Measurements from ENCODE around the gene KCNH5. TPM values are rescaled to one million over a fixed set of nuclear protein-coding genes. Genes with fewer than 3 reads are reported as not detected.
"Not testable (repeated sequence)": the region's sequence is repeated elsewhere in the genome, so short reads cannot be mapped to it uniquely, and the experiment has no call there.

The KCNH5 gene
- polyA plus RNA-seq, 4 donors: 0.01 to 0.03 TPM; not detected in 2

GRCh38 chr14:62894736-62895135, 150.5 kb downstream of the KCNH5 start:
- Histone ChIP-seq H3K27ac (ENCODE audit: low read depth in 1 of 3, low read length in 2 of 3) (no peak overlapping the region), H3K4me3 (ENCODE audit: low read depth in 1 of 3, low read length in 3 of 3) (no peak overlapping the region), H3K4me1 (ENCODE audit: control insufficient read depth in 3 of 3, insufficient read depth in 2 of 3, low read depth in 1 of 3, low read length in 2 of 3) (no peaks in the 10 kb centered on the region), H3K36me3 (ENCODE audit: control insufficient read depth in 3 of 3, insufficient read depth in 2 of 3, low read depth in 1 of 3, low read length in 3 of 3) (no peaks in the 10 kb centered on the region), H3K27me3 (ENCODE audit: control insufficient read depth in 3 of 3, insufficient read depth in 3 of 3, low read length in 3 of 3) (no peaks in the 10 kb centered on the region), H3K9me3 (ENCODE audit: control insufficient read depth in 2 of 2, insufficient read depth in 1 of 2, low read depth in 1 of 2, low read length in 1 of 2) (no peaks in the 10 kb centered on the region)
- DNase-seq: no peak
- 50 to 77% (median 61%) methylated on average over 1 of the region's 1 CpG for WGBS, 3 donors
- FAIRE-seq: no peak

GRCh38 chr14:62889364-62889763, 155.9 kb downstream of the KCNH5 start:
- FAIRE-seq (no peak), DNase-seq (no peak)
- no peaks in the 10 kb centered on the region for H3K9me3 ChIP-seq (ENCODE audit: control insufficient read depth in 2 of 2, insufficient read depth in 1 of 2, low read depth in 1 of 2, low read length in 1 of 2)
- no peak overlapping the region for H3K4me3 ChIP-seq (ENCODE audit: low read depth in 1 of 3, low read length in 3 of 3)
- no peaks in the 10 kb centered on the region for H3K36me3 ChIP-seq (ENCODE audit: control insufficient read depth in 3 of 3, insufficient read depth in 2 of 3, low read depth in 1 of 3, low read length in 3 of 3)
- H3K27ac ChIP-seq (ENCODE audit: low read depth in 1 of 3, low read length in 2 of 3): no peak overlapping the region
- H3K27me3 ChIP-seq (ENCODE audit: control insufficient read depth in 3 of 3, insufficient read depth in 3 of 3, low read length in 3 of 3): no peaks in the 10 kb centered on the region
- 63 to 91% (median 74%) methylated on average over 4 of the region's 4 CpGs for WGBS, 3 donors
- H3K4me1 ChIP-seq (ENCODE audit: control insufficient read depth in 3 of 3, insufficient read depth in 2 of 3, low read depth in 1 of 3, low read length in 2 of 3): no peaks in the 10 kb centered on the region

- Histone ChIP-seq H3K27me3 (ENCODE audit: control insufficient read depth in 3 of 3, insufficient read depth in 3 of 3, low read length in 3 of 3) (no peaks in the 10 kb centered on the region), H3K36me3 (ENCODE audit: control insufficient read depth in 3 of 3, insufficient read depth in 2 of 3, low read depth in 1 of 3, low read length in 3 of 3) (no peaks in the 10 kb centered on the region), H3K9me3 (ENCODE audit: control insufficient read depth in 2 of 2, insufficient read depth in 1 of 2, low read depth in 1 of 2, low read length in 1 of 2) (no peaks in the 10 kb centered on the region), H3K27ac (ENCODE audit: low read depth in 1 of 3, low read length in 2 of 3) (no peak overlapping the region), H3K4me1 (ENCODE audit: control insufficient read depth in 3 of 3, insufficient read depth in 2 of 3, low read depth in 1 of 3, low read length in 2 of 3) (no peaks in the 10 kb centered on the region), H3K4me3 (ENCODE audit: low read depth in 1 of 3, low read length in 3 of 3) (no peak overlapping the region)
- 55 to 78% (median 73%) methylated on average over 1 of the region's 1 CpG for WGBS, 3 donors
- no peak for FAIRE-seq
- no peak for DNase-seq
These were observed 158.8 kb downstream of the KCNH5 start for GRCh38 chr14:62886461-62886860.

DNA sequence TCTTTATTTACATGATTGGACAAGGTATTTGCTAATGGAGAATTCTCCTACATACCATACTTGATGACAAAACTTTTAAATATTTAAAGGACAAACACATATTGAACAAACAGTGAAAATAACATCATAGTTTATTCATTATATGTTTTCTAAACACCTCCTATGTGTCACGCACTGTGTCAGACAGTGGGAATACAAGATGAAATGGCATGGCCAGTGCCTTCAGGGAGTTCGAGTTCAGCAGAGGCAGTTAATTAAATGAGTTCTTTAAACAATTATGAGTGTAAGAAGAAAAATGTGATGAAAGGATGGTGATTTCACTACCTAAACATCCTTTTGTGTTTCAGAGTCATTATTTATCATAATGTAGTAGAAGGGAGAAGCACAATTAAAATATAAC, 159.8 kb downstream of the KCNH5 start:
- Histone ChIP-seq H3K9me3 (ENCODE audit: control insufficient read depth in 2 of 2, insufficient read depth in 1 of 2, low read depth in 1 of 2, low read length in 1 of 2) (no peaks in the 10 kb centered on the region), H3K36me3 (ENCODE audit: control insufficient read depth in 3 of 3, insufficient read depth in 2 of 3, low read depth in 1 of 3, low read length in 3 of 3) (no peaks in the 10 kb centered on the region), H3K4me3 (ENCODE audit: low read depth in 1 of 3, low read length in 3 of 3) (no peak overlapping the region), H3K27ac (ENCODE audit: low read depth in 1 of 3, low read length in 2 of 3) (no peak overlapping the region), H3K4me1 (ENCODE audit: control insufficient read depth in 3 of 3, insufficient read depth in 2 of 3, low read depth in 1 of 3, low read length in 2 of 3) (no peaks in the 10 kb centered on the region), H3K27me3 (ENCODE audit: control insufficient read depth in 3 of 3, insufficient read depth in 3 of 3, low read length in 3 of 3) (no peaks in the 10 kb centered on the region)
- DNase-seq: no peak
- 65 to 74% (median 71%) methylated on average over 2 of the region's 2 CpGs for WGBS, 3 donors
- no peak for FAIRE-seq

GRCh38 chr14:62882967-62883366, 162.3 kb downstream of the KCNH5 start:
- Histone ChIP-seq H3K27me3 (ENCODE audit: control insufficient read depth in 3 of 3, insufficient read depth in 3 of 3, low read length in 3 of 3) (no peaks in the 10 kb centered on the region), H3K4me3 (ENCODE audit: low read depth in 1 of 3, low read length in 3 of 3) (no peak overlapping the region), H3K4me1 (ENCODE audit: control insufficient read depth in 3 of 3, insufficient read depth in 2 of 3, low read depth in 1 of 3, low read length in 2 of 3) (no peaks in the 10 kb centered on the region), H3K36me3 (ENCODE audit: control insufficient read depth in 3 of 3, insufficient read depth in 2 of 3, low read depth in 1 of 3, low read length in 3 of 3) (no peaks in the 10 kb centered on the region), H3K27ac (ENCODE audit: low read depth in 1 of 3, low read length in 2 of 3) (no peak overlapping the region), H3K9me3 (ENCODE audit: control insufficient read depth in 2 of 2, insufficient read depth in 1 of 2, low read depth in 1 of 2, low read length in 1 of 2) (no peaks in the 10 kb centered on the region)
- no peak for FAIRE-seq
- 77 to 86% (median 85%) methylated on average over 2 of the region's 2 CpGs for WGBS, 3 donors
- DNase-seq: no peak

- 86 to 93% (median 93%) methylated on average over 1 of the region's 1 CpG for WGBS, 3 donors
- H3K4me1 ChIP-seq (ENCODE audit: control insufficient read depth in 3 of 3, insufficient read depth in 2 of 3, low read depth in 1 of 3, low read length in 2 of 3): no peaks in the 10 kb centered on the region
- no peak for DNase-seq
- no peaks in the 10 kb centered on the region for H3K36me3 ChIP-seq (ENCODE audit: control insufficient read depth in 3 of 3, insufficient read depth in 2 of 3, low read depth in 1 of 3, low read length in 3 of 3)
- no peaks in the 10 kb centered on the region for H3K9me3 ChIP-seq (ENCODE audit: control insufficient read depth in 2 of 2, insufficient read depth in 1 of 2, low read depth in 1 of 2, low read length in 1 of 2)
- H3K27me3 ChIP-seq (ENCODE audit: control insufficient read depth in 3 of 3, insufficient read depth in 3 of 3, low read length in 3 of 3): no peaks in the 10 kb centered on the region
- H3K4me3 ChIP-seq (ENCODE audit: low read depth in 1 of 3, low read length in 3 of 3): no peak overlapping the region
- no peak for FAIRE-seq
- no peak overlapping the region for H3K27ac ChIP-seq (ENCODE audit: low read depth in 1 of 3, low read length in 2 of 3)
These were observed 178.9 kb downstream of the KCNH5 start for GRCh38 chr14:62866376-62866775.

GRCh38 chr14:62864588-62864987, 180.7 kb downstream of the KCNH5 start:
- Histone ChIP-seq H3K4me1 (ENCODE audit: control insufficient read depth in 3 of 3, insufficient read depth in 2 of 3, low read depth in 1 of 3, low read length in 2 of 3) (no peaks in the 10 kb centered on the region), H3K27ac (ENCODE audit: low read depth in 1 of 3, low read length in 2 of 3) (no peak overlapping the region), H3K9me3 (ENCODE audit: control insufficient read depth in 2 of 2, insufficient read depth in 1 of 2, low read depth in 1 of 2, low read length in 1 of 2) (no peaks in the 10 kb centered on the region), H3K27me3 (ENCODE audit: control insufficient read depth in 3 of 3, insufficient read depth in 3 of 3, low read length in 3 of 3) (no peaks in the 10 kb centered on the region), H3K36me3 (ENCODE audit: control insufficient read depth in 3 of 3, insufficient read depth in 2 of 3, low read depth in 1 of 3, low read length in 3 of 3) (no peaks in the 10 kb centered on the region), H3K4me3 (ENCODE audit: low read depth in 1 of 3, low read length in 3 of 3) (no peak overlapping the region)
- DNase-seq: no peak
- no peak for FAIRE-seq

DNA sequence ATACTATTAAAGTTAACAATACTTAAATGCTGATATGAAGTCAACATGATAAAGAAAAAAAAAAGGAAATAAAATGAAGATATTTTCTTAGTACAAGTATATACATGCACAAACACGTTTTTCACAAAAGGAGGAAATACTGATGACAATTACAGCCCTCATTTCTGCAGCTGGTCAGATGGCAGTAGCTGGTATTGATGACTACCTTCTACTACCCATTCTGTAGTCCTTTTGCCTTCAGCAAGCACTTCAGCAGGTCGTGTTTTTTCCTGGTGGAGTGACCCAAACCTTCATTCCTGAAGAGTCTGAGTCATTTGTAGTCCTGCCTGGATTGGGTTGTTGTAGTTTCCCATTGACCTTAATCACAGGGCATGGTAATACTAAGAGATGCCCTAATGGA, 187.2 kb downstream of the KCNH5 start:
- not testable (repeated sequence) for H3K27ac ChIP-seq (ENCODE audit: low read depth in 1 of 3, low read length in 2 of 3); FAIRE-seq
- 24 to 43% (median 30%) methylated on average over 2 of the region's 2 CpGs for WGBS, 3 donors

DNA sequence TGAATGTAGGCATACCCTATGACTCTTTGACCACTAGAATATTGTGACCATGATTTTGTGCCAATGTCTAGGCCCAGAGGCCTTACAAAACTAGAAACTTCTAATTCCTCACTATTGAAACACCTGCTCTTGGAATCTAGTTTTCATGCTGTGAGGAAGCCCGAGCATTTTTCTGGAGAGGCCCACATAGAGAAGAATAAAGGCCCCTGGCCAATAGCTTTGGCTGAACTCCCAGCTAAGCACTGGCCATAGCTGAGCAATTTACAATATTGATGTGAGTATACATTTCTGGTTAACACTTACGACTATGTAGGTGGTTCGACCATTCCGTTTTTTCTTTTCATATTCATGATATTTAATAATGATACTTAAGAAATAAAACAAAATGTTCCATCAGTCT, 190.3 kb downstream of the KCNH5 start:
- Histone ChIP-seq H3K4me1 (ENCODE audit: control insufficient read depth in 3 of 3, insufficient read depth in 2 of 3, low read depth in 1 of 3, low read length in 2 of 3) (no peaks in the 10 kb centered on the region), H3K27ac (ENCODE audit: low read depth in 1 of 3, low read length in 2 of 3) (no peak overlapping the region), H3K4me3 (ENCODE audit: low read depth in 1 of 3, low read length in 3 of 3) (no peak overlapping the region), H3K36me3 (ENCODE audit: control insufficient read depth in 3 of 3, insufficient read depth in 2 of 3, low read depth in 1 of 3, low read length in 3 of 3) (no peaks in the 10 kb centered on the region), H3K9me3 (ENCODE audit: control insufficient read depth in 2 of 2, insufficient read depth in 1 of 2, low read depth in 1 of 2, low read length in 1 of 2) (no peaks in the 10 kb centered on the region), H3K27me3 (ENCODE audit: control insufficient read depth in 3 of 3, insufficient read depth in 3 of 3, low read length in 3 of 3) (no peaks in the 10 kb centered on the region)
- 78 to 88% (median 81%) methylated on average over 4 of the region's 4 CpGs for WGBS, 3 donors
- FAIRE-seq: no peak
- DNase-seq: no peak

More for the DNA sequence above, 187.2 kb downstream of the KCNH5 start:
- not testable (repeated sequence) for H3K4me3 ChIP-seq (ENCODE audit: low read depth in 1 of 3, low read length in 3 of 3); DNase-seq; H3K36me3 ChIP-seq (ENCODE audit: control insufficient read depth in 3 of 3, insufficient read depth in 2 of 3, low read depth in 1 of 3, low read length in 3 of 3); H3K9me3 ChIP-seq (ENCODE audit: control insufficient read depth in 2 of 2, insufficient read depth in 1 of 2, low read depth in 1 of 2, low read length in 1 of 2); H3K27me3 ChIP-seq (ENCODE audit: control insufficient read depth in 3 of 3, insufficient read depth in 3 of 3, low read length in 3 of 3); H3K4me1 ChIP-seq (ENCODE audit: control insufficient read depth in 3 of 3, insufficient read depth in 2 of 3, low read depth in 1 of 3, low read length in 2 of 3)
